GM19455 (cell line): ENCODE measurements around the gene SRPRB.
"Not testable (repeated sequence)": the region's sequence is repeated elsewhere in the genome, so short reads cannot be mapped to it uniquely, and the experiment has no call there.

Experiments used
- ATAC-seq: cut with Tn5 transposase; IDR thresholded peaks from one replicate; pipeline ENCODE4 v1.9.1; 2021; ENCODE audit not compliant: unreplicated experiment

The SRPRB gene

GRCh38 chr3:133777807-133778568, 27.6 kb upstream of the SRPRB start:
- ATAC-seq, result no peak

DNA sequence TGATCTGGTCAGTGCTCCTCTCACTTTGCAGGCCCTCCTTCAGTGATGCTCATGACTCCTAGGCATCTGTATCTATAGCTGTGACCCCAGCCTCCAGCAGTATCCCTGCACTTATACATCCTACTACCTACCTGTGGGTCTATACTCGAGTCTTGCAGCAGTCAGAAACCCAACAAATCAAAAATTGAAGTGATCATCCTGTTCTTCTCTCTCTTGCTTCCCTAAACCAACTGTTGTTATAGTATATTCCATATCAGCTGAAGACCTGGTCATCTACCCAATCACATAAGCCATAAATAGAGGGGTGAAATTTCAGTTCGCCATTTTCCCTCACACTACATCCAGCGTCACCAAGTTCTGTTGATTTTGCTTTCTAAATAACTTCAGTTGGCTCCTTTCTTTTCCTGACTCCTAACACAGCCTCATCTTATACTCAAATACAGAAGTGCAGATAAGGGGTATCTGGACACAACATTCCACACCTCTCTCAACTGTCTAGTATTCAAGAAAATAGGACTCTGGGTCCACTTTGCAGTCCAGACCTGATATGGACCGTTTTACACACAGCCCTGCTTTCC, 25.9 kb upstream of the SRPRB start:
- no peak for ATAC-seq

- ATAC-seq, result not testable (repeated sequence)
Measured at GRCh38 chr3:133780756-133781155, 24.9 kb upstream of the SRPRB start.

DNA sequence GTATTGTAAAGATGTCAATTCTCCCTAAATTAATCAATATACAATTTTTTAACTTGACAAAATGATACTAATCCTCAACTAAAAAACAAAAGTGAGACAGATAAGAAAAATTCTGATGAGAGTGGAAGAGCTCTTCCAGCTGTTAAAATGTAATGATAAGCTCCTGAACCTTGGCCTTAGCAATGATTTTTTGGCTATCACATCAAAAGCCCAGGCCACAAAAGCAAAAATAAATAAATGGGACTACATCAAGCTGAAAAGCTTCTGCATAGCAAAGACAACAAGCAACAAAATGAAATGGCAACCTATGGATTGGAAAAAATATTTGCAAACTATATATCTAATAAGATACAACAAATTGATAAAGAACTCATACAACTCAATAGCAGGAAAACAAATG, 24.0 kb upstream of the SRPRB start:
- ATAC-seq, result no peak

GRCh38 chr3:133782454-133782853, 23.2 kb upstream of the SRPRB start:
- no peak for ATAC-seq

DNA sequence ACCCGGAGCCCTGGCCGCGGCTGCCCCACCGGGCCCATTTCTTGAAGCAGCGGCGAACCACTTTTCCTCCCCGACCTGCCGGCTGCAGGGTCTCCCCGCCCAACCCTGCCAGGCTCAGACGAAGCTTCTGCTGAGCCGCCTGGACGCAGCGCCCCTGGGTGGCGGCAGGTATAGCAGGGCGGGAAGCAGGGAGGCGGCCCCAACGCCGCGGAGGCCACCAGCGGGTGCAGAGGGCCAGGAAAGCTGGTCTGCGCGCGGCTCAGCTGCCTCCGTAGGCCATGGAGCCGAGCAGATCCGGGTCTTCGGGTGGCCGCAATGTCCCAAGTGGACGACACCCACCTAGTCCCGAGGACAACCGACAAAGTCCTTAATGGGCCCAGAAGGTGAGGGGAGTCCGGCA, 21.9 kb upstream of the SRPRB start:
- no peak for ATAC-seq

DNA sequence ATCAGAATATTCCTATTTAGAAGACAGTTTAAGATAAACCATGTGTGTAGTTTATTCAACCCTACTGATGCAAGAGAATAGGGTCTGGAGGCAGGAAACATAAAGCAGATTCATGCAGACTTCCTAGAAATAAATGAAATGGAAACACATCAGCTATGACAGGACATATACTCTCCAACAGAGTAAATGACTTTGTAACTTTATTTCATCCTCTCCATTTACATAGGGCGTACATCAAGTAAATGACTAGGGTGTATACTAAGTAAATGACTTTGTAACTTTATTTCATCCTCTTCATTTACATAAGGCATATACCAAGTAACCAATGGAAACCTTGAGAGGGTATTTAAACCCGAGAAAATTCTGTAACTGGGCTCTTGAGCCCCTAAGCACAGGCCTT, 17.6 kb upstream of the SRPRB start:
- ATAC-seq, result no peak

DNA sequence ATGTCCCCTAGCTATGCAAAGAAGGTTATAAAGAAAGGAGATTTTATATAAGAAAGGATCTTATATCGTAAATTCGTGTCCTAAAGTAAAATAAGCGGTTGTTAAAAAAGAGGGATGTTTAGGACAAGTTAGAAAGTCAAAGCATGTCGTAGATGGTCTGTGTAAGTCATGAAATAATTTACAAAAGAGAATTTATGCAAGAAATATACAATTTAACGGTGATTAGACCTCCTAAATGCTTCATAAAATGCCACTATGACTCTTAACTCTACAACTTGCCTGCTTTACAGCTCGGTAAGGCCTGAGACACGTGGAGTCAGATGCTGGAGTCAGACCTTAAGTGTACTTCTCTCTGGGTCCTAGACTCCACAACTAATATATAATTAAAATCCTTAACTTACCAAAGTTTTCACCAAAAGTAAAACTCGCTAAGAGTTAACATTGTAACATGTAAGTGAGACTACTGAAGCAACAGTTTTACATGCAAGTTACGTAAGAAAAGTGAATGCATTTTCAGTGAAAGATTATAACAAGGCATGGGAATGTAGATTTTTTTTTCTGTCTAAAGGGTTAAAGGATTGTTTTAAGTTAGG, 13.3 kb upstream of the SRPRB start:
- no peak for ATAC-seq

DNA sequence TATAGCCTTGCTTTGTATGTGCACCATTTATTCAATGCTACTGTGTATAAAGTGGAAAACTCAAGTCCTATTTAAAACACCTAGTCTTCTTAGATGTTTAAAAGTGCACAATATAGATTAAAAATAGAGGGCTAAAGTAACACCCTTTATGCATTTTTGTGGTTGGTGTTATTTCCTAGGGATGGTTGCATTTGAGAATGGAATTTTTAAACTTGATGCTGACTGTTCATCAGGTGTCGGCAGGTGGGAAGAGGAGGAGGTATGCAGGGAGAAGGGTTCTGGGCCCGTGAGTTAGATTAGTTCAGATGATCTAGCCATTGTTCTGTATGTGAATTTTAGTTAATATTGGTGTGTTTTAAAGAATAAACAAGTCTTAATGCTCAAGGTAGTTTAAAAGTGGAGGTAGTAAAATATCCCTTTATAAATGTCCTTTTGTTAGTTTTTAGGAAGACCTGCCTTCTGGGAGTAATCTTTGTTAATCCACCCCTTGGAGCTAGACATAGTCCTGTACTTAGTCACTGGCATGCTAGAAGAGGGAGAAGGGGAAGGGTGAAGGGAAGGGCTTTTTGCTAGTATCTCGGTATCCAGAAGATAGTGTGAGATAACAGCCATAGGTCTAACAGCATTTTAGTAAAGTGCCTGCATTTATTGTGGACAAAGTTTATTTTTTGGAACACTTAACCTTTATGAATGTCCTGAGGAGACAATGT, 8.1 kb upstream of the SRPRB start:
- ATAC-seq, result no peak

- no peak for ATAC-seq
Measured at GRCh38 chr3:133799794-133800585, 5.6 kb upstream of the SRPRB start.

- ATAC-seq, result no peak
Measured at GRCh38 chr3:133803469-133803868, 2.1 kb upstream of the SRPRB start.

- no peak for ATAC-seq
Measured at GRCh38 chr3:133804896-133805295, 719 bp upstream of the SRPRB start.

DNA sequence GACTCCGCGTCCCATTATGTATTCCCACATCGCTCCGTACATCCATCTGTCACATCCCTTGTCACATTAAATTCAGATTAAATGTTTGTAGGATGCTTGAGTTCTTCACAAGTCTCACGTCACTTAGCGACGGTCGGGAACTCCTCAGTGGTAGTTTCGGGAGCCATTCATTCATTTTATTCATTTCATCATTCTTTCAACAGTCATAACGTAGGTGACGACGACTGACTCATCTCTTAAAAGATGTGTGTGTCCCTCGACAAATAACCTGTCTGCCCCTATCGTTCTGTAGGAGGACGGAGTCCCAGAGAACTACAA, 272 bp upstream of the SRPRB start:
- ATAC-seq, result no peak

DNA sequence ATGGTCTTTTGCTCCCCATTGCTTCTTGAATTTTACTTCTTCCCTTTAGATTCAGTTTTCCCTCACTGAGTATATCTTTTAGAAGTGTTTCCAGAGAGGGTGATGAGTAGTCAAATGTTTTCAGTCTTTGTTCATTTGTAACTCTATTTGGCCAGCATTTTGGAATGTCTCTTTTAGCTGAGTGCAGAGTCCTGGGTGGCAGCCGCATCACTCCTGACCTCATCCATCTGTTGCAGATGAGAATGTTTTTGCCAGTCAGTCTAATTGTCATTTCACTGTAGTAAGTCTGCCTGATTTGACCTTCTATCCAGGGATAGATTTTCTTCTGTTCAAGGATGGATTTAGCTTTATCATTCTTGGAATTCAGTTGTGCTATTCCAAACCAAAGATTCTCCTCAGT, 7.3 kb downstream of the SRPRB start:
- ATAC-seq, result no peak

DNA sequence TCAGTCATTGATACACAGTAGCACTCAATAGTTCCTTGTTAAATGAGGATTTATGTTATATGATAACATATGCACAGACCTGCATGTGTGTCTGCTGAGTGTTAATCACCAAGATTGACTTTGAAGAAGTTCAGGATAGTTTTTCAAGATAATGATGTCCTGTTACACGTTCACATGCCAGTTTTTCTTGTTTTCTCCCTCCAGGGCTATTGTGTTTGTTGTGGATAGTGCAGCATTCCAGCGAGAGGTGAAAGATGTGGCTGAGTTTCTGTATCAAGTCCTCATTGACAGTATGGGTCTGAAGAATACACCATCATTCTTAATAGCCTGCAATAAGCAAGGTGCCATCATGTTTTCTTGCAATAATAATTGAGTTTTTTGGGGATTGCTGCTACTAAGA, 9.8 kb downstream of the SRPRB start:
- ATAC-seq, result no peak

- no peak for ATAC-seq
Measured at GRCh38 chr3:133820129-133820528, 14.5 kb downstream of the SRPRB start.

DNA sequence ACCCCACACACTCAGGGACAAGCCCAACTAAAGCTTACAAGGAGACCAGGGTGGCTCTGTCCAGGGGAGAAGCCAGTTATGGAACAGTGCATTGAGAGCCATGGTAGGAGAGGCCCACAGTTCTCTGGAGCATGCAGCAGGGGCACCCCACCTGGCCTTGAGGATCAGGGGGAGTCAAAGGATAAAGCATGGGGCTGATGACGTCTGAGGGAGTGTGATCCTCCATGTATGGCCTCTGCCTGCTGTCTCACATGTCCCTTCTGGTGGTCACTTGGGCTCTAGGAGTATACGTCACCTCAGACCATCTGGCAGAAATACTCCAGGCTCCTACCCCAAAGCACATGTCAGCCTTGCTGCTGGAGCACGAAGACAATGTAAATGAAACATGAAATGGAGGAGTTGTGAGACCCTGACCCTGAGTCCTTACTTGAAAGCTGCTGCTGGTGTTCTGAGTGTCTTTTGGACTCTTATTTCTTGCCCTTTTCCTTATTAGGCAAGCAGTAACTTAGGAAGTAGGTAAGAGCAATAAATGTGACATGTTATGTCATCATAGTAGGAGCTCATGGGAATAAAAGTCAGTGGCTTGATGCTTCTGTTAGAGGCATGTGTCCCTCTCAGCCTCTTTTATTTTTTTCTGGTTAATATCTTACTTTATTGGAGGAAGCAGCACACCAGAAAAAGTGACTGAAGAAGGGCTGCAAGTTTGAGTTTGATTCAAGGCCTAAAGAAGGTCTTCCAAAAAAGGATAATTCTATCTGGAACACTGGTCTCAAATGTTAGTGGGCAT, 15.5 kb downstream of the SRPRB start:
- no peak for ATAC-seq

GRCh38 chr3:133821767-133822638, 16.4 kb downstream of the SRPRB start:
- ATAC-seq, result no peak

- ATAC-seq, result no peak
Measured at GRCh38 chr3:133824961-133825485, 19.4 kb downstream of the SRPRB start.
